HG02678 (cell line): ENCODE results near the gene ITGA11.

Experiments used
- ATAC-seq: cut with Tn5 transposase; IDR thresholded peaks from one replicate; pipeline ENCODE4 v1.9.1; 2021; ENCODE audit warnings: mild to moderate bottlenecking, moderate library complexity; ENCODE audit not compliant: unreplicated experiment

Gene ITGA11

GRCh38 chr15:68396068-68396467, 35.9 kb downstream of the ITGA11 start:
- ATAC-seq = no peak

- ATAC-seq = no peak
Observed at GRCh38 chr15:68391121-68391520, 40.8 kb downstream of the ITGA11 start.

- no peak for ATAC-seq
Observed at GRCh38 chr15:68389936-68390817, 41.8 kb downstream of the ITGA11 start.

GRCh38 chr15:68389041-68389930, 42.7 kb downstream of the ITGA11 start:
- ATAC-seq = no peak

DNA sequence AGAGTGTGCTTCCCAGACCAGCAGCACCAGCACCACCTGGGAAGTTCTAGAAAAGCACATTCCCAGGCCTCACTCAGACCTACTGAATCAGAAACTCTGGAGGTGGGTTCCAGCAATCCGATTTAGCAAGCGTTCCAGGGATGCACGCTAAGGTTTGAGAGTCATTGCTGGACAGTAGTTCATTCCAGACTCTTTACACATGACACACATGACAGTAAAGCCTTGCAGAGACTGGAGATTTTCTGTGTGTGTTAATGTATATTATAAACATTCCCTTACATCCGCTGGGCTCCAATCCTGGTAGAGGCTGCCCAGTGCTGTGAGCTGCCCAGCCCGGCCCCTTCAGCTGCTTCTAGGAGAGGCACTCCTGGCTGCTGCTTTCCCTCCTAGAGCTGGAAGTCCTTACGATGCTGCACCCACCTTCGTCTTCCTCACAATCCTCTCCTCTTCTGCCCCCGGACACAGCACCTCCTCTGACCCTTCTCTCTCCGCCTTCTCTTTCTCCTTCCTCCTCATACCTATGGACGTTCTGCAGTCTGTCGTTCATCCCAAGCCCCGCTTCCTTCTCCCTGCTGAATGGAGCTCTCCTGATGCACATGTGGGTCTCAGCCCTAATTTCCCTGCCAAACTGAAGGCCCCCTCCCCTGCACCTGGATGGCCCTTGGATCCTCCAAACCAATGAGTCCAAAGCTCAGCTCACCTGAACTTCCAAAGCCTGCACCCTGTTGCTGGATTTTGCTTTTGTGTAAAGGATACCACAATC, 44.4 kb downstream of the ITGA11 start:
- ATAC-seq = no peak

DNA sequence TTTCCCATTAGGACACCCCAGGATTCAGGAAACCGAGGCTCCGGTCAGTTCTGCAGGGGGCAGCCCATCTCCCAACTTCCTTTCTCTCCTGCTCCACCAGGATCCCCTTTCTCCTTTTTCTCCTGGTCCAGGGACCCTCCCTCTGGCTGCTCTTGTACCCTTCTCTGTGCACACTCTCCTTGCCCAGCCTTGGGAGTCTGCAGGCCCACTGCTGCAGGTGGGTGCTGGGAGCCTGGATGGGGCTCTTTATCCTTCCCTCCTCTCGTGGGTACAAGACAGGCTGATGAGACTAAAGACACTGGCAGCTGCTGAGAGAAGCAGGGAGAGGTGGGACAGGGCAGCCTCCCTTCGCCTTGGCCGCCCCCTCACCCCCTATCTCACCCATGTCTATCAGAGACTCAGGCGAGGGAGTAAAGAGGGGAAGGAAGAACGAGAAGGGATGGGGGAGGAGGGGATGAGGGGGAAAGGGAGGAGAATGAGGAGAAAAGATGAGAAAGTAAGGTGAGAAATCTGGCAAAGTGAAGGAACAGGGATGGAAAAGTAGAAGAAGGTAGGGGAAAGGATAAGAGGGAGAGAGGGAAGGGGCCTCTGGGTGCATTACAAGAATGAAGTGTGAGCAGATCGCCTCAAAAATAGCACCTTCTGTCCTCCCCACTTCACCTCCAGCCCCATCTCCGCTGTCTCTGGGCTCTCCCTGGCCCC, 45.2 kb downstream of the ITGA11 start:
- ATAC-seq = no peak

DNA sequence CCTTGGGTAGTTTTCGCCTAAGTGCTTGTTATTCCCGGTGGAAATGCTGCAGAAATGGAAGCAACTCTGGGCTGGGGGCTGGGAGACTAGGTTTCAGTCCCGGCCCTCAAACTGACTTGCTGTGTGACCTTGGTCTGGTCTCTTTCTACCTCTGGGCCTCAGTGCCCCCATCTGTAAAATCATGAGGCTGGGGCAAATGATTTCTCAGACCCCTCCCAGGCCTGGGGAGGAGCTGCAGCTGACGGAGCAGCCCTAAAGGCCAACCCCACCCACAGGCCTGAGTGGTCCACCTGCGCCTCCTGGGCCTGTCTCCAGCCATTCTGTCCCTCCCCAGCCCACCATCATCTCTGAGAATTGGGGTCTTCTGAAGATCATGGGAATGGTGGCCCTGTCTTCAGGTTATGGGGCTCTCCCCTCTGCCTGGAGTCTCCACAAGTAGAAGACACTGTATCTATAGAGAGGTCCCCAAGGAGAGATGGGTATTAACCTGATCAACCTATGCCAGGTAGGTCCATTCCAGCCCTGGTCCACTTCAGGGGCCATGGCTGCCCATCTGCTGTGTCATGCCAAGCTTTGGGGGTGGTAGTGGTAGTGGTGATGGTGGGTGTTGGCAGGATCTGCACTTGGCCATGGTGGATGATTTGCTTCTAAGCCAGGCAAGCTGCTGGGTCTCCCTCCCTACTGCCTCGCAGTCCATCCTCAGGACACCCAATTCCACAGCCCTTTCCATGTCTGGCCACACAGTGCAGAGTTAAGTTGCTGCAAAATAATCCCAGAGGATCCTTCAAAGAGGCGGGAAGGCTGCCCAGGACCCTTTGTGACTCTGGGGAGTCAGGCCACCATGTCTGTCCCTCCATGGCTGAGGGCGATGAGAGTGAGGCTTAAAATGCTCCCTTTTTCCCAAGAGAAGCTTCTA, 46.0 kb downstream of the ITGA11 start:
- ATAC-seq = no peak

GRCh38 chr15:68385240-68385561, 46.8 kb downstream of the ITGA11 start:
- ATAC-seq = no peak

DNA sequence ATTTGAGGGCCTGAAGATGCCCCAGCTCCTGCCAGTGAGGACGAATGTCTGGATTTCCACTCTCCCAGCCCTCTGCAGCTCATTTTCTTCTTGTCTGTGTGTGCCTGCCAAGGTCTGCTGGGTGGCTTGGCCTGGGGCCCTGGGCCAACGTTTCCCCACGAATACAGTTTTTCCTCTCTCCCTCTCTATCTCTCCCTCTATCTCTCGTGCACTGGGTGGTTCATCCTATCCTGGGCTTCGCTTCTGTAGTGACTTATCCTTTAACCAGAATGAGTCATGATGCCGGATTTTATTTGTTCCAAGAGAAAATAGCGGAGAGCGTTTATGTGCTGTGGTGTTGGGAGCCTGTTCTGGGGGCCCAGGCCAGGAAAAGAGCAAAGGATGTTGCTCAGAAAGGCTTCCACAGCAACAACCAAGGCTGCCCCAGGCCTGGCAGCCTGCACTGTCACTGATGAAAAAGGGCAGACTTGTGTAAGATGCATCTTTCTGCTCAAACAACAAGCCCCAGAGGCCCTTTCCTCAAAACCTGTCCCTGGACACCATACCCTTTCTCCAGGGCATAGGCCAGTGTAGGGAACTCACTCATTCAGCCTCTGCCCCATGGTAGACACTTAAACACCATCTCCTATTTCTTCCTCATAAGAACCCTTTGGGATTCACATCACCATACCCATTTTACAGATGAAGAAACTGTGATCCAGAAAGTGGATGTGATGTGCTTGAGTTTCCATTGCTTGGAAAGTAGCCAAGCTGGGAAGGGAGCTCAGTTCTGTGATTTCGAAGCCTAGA, 47.3 kb downstream of the ITGA11 start:
- no peak for ATAC-seq

- no peak for ATAC-seq
Observed at GRCh38 chr15:68383161-68384074, 48.5 kb downstream of the ITGA11 start.

- no peak for ATAC-seq
Observed at GRCh38 chr15:68382286-68383007, 49.5 kb downstream of the ITGA11 start.

DNA sequence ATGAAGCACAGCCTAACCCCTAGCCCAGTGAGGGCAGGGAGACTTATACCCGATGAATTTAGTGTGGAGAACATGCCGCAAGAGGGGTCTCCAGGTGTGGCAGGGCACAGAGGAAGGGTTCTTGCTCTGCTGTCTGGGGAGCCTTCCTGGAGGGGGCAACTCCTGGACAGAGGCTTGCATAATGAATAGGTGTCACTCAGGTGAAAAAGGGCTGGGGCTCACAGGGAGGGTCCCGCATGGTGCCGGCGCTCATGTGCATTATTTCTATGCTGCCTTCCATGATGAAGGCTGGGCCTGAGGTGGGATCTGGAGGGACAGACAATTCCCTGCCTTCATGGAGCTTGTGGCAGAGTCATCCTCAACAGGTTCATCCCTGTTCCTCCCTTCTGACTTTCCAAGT, 51.5 kb downstream of the ITGA11 start:
- ATAC-seq = no peak

DNA sequence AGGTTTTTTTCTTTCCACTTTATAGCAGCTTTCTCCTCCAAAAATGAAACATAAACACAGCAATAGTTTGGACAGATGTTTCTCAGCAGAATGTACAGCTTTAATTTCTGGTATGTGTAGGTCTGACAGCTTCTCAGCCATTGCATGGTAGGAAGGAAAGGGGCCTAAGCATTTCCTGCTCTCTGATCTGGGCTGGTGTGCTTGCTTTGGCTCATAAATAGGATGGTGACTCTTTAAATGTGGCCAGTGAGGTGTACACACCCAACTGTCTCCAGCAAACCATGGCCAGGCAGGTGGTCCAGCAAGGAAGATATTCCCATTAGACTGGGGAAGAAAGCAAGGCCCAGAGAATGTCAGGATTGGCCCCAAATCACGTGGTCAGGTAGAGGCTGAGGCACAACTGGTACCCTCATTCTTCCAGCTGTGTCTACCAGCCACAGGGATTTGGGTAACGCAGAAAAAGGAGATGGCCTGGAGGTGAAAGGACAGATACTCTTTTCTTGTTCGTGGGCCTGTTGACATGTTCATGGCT, 52.1 kb downstream of the ITGA11 start:
- no peak for ATAC-seq

- ATAC-seq = no peak
Observed at GRCh38 chr15:68379058-68379758, 52.8 kb downstream of the ITGA11 start.

DNA sequence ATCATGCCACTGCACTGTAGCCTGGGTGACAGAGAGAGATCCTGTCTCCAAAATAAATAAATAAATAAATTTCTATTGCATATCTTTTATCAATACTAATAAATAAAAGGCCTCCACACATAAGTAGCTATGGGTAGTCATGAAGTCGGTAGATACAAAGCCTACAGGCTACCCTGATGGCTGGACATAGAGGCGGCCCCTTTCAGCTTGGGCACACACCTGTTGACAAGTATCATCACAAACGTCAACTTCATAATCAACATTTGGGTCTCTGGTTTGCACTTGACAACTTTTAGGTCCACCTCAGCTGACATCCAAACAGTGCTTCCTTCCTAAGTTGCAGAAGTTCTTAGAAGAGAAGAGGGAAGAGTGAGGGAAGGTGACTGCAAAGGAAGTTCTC, 53.4 kb downstream of the ITGA11 start:
- no peak for ATAC-seq

DNA sequence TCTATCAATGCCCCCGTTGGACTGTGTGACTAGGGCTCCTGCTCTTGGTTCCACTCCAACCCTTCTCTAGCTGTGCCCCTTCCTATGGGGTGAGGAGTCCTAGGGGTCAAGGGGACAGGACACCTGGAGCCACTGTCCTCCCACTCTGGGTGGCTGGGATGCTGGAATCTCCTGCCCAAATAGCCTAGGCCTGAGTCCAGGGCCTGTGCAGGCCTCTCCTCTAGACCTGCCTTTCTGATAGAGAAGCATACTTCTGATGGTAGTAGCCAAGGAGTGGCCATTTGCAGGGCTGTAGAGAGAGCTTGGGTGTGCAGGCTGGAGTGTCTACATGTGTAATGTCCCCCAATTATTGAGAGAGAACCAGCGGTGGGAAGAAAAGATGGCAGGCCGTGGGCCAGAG, 54.2 kb downstream of the ITGA11 start:
- no peak for ATAC-seq
